HG02970 (cell line): ENCODE results near the gene SLC12A8.

ENCODE experiments used
- ATAC-seq: cut with Tn5 transposase; IDR thresholded peaks from one replicate; pipeline ENCODE4 v1.9.1; 2021; ENCODE audit warnings: mild to moderate bottlenecking, moderate library complexity, moderate number of reproducible peaks; ENCODE audit not compliant: unreplicated experiment, low FRiP score

Gene SLC12A8

GRCh38 chr3:125189378-125190165, 23.0 kb downstream of the SLC12A8 start:
- ATAC-seq, result no peak

DNA sequence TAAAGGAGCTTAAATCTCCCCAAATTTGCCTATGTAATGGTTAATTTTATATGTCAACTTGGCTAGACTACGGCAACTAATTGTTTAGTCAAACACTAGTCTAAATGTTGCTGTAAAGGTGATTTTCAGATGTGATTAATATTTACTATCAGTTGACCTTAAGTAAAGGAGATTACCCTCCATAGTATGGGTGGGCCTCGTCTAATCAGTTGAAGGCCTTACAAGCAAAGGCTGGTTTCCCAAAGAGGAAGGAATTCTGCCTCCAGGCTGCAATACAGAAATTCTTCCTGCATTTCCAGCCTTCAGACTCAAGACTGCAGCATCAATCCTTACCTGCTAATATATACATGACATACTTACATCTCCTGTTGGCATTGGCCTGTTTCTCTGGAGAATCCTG, 23.6 kb downstream of the SLC12A8 start:
- ATAC-seq, result no peak

DNA sequence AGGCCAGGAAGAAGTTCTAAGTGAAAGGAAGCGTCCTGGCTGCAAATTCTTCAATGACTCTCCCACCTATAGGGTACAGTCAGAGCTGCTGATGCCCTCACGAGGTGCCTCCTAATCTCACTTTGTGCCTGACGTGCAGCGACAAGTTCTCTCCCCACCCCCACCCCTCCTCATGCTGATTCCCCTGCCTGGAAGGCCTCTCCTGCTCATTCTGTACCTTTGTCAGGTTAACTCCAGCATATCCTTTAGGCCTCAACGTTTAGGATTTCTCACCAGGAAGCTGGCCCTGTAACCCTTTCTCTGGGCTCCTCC, 25.0 kb downstream of the SLC12A8 start:
- ATAC-seq, result no peak

- ATAC-seq, result no peak
These were observed 25.5 kb downstream of the SLC12A8 start for GRCh38 chr3:125186800-125187598.

- ATAC-seq, result no peak
These were observed 26.2 kb downstream of the SLC12A8 start for GRCh38 chr3:125186261-125186787.

- no peak for ATAC-seq
These were observed 26.7 kb downstream of the SLC12A8 start for GRCh38 chr3:125185805-125186204.

GRCh38 chr3:125179884-125180240, 32.7 kb downstream of the SLC12A8 start:
- ATAC-seq, result no peak

DNA sequence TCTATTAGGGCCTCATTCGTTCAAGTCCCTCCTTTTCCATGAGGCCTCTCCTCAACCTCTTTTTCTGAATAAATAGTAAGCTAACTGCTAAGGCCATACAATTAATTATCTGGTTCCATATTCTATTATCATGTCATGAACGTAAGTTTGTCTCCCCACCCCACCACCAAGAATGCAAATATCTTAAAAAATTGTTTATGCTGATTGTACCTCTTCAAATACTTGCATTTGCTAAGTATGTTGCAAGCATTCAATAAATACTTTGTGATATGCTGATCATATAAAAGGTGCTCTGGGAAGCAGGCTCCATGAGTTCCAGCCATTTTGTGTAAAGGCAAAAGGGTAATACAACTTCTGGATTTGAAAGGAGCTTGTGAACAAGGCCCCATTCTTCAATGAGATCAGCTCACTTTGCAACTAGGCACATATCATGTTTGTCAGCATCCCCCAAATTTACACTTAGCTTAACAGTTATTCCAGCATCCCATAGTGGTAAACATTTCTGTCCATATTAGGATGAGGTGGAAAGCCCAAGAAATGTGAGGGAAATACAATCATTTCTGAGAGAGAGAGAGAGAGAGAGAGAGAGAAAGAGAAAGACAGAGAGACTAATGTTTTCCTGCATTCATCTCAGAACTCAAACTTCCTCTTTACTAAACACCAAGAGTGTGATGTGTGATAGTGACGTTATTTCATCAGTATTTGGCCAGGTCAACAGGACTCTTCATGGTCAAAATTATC, 33.2 kb downstream of the SLC12A8 start:
- no peak for ATAC-seq

GRCh38 chr3:125177746-125178145, 34.8 kb downstream of the SLC12A8 start:
- ATAC-seq, result no peak

GRCh38 chr3:125175295-125176078, 37.1 kb downstream of the SLC12A8 start:
- no peak for ATAC-seq

GRCh38 chr3:125172346-125172745, 40.2 kb downstream of the SLC12A8 start:
- no peak for ATAC-seq

- ATAC-seq, result no peak
These were observed 43.7 kb downstream of the SLC12A8 start for GRCh38 chr3:125168711-125169393.

DNA sequence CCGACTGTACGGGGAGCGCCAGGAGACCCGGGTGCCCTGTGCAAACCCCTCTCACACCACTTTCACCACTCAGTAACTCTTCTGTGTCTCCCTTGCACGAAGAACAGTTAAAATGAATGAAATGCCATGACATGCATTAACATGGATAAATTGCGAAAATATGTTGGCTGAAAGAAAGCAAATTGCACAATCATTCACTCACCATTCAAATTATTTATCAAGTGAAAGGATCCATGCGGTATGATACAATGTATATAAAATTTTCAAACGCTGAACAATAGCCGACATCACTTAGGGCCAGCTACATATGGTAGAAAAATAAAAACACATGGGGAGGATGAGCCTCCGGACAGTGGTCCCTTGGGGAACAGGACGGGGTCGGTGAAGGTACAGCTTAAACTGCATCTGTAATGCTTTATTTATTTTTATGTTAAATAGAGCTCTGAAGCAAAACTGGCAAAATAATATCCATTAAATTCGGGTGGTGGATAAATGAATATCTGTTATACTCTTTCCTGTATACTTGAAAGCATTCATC, 45.9 kb downstream of the SLC12A8 start:
- ATAC-seq, result no peak

DNA sequence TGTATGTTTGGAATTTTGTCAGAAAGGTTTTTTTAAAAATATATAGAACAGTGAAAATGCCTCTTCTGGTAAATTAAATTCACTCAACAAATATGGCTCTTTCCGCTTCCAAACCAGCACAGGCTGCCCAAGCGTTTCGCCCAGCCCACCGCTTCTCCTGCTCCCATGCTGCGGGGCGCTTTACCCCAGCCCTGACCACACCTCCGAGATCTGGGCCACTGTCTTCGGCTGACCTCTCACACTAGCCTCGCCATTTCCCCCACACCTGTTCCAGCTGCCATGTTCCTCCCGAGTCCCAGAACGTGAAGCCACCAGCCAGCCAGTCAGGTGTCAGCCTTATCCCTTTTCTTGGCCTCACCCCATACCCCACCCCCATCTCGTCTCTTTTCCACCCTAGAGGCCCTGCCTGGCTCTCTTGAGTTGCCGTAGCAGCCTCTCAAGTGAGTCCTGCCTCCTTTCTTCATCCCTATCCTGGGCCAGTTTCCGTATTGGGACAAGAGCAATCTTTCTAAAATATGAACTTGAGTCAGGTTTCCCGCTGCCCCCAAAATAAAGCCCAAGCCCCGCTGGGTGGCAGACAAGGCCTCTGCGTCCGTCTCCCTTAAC, 46.5 kb downstream of the SLC12A8 start:
- ATAC-seq, result no peak

DNA sequence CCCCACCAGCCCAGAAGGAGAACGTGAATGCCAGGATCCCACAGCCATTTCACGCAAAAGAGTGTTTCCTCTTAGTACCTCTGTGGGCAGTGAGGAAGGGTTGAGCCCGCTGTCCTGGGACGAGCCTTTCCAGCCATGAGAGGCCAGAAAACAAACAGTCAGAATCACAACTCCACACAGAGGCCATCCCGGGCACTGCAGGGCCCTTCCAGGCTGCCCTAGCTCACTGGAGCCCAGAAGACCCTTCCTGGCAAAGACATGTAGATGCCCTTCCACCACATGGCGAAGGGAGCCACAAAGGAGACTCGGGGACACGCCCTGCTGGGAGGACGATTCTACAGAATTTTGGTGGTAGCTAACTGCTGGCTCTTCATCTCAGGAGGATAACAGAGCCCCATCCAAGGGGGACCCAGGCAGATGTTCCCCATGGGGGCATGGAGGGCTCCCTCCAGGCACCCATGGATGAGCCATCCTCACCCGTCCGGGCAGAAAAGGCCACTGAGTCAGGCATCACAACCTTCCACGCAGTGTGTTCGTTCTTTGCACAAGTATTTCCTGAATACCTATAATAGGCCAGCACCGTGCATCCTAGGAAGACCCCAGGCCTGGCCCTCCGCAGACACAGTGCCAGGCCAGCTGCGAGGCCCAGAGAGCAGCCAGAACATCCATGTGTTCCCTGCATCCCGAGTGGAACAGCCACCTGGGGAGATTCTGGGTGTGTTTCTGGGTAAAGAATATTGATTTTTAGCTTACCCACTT, 47.2 kb downstream of the SLC12A8 start:
- ATAC-seq, result no peak

DNA sequence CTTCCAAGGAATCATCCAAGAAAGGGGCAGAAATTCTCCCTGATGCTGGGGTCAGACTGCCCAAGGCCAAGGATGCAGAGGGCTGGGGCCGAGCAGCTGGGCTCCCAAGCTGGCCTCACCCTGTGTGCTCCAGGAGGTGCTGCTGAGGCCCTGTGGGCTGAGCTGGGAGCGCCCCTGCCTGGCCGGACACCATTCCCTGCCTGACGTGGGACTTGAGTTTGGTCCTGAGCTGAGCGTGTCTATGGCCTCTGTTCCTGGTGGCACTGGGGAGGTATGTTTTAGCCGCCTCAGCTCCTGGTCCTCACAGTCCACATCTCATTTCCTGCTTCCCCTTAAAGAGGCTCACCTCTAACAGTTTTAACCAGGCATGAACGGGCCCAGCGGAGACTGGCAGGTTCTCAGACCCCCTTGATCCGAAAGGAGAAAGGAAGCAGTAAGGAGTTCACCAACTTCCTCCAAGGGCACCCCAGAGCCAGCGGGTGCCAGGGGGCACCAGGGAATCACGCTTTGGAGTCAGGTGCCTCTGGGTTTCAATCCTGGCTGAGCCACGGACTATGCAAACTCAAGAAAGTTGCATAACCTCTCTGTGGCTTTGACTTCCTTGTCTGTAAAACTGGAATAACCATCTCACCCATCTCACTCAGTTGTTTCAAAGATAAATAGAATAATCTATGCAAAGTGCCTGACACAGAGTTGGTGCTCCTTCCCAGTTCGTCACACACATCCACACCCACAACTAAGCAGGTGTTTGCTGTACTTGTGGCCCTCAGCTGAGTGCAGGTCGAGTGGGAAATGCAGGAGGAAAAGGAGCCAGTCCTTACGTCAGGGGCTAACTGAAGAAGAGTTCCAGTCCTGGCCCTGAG, 48.6 kb downstream of the SLC12A8 start:
- ATAC-seq, result no peak

DNA sequence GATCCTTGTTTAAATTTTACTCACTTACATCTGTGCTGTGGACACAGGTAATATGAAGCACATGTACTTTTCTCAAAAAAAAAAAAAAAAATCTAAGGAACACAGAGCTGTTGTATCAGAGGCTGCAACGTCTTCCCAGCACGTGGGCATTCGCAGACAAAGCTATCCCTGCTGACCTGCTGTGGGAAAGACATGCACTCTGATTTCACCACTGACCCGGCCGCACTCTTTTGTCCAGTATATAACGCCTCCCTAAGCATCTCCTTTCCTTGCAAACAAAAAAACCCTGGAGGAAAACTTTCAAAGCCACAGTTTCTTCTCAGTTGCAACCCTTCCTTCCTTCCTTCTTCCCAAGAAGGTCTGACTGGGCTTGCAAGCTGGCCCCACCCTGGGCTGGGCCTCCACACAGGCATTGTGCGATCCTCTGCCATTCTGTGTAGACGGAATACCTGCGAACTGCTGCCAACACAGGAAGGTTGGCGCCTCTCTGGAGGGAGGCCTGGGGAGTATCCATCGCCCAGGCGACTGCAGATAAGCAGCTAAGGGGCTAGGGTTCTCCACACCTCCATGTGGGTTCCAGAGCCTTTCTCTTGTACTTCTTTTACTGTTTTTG, 50.8 kb downstream of the SLC12A8 start:
- ATAC-seq, result no peak
